ENCODE results near the gene EXOSC2. TPM values are rescaled to one million over a fixed set of nuclear protein-coding genes. Genes with fewer than 3 reads are reported as not detected.

The EXOSC2 gene
- total RNA-seq, 4 donors from 2014 or later = 11.8 to 32.8 (median 28.2) TPM

DNA sequence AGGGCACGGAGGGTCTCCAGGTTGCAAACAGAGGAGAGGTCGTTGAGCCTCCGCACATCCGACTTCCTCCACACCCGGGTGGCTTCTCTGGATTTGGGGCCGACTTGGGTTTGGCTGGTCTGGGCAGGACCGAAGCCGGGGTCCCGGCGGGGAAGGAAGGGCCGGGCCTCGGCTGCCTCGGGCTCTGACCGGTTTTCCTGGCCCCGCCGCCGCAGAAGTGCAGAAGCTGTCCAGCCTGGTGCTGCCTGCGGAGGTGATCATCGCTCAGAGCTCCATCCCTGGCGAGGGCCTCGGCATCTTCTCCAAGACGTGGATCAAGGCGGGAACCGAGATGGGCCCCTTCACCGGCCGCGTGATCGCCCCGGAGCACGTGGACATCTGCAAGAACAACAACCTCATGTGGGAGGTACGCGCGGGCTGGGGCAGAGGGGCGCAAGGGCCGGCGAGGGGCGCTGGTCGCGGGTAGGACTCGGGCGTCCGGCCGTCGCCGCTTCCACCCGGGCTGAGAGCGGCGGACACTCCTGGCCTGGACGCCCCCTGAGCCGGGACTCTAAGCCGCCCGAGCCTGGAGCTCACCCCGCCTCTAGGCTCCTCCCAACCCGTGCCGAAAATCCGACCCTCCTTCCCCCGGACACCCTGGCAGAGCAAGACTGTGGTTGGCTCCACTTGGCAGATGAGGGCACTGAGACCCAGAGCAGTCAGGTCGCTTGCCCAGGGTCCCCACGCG, 27.0 kb upstream of the EXOSC2 start:
- intact Hi-C loops (cut with DNase I) = no loop called here
- Histone ChIP-seq H3K4me3 (no peak overlapping the region), H3K4me1 (peaks cover 43 to 54% (median 50%) of the 10 kb centered on the region in 3 donors), H3K9me3 (no peaks in the 10 kb centered on the region), H3K36me3 (no peaks in the 10 kb centered on the region), H3K27me3 (peaks cover 46 to 81% (median 58%) of the 10 kb centered on the region in 4 donors), H3K27ac (no peak overlapping the region)
- 13 to 15% methylated on average over 14 to 24 of the region's 60 CpGs for WGBS, 2 donors
- no peak for DNase-seq
- TF ChIP-seq, protein P1, sequence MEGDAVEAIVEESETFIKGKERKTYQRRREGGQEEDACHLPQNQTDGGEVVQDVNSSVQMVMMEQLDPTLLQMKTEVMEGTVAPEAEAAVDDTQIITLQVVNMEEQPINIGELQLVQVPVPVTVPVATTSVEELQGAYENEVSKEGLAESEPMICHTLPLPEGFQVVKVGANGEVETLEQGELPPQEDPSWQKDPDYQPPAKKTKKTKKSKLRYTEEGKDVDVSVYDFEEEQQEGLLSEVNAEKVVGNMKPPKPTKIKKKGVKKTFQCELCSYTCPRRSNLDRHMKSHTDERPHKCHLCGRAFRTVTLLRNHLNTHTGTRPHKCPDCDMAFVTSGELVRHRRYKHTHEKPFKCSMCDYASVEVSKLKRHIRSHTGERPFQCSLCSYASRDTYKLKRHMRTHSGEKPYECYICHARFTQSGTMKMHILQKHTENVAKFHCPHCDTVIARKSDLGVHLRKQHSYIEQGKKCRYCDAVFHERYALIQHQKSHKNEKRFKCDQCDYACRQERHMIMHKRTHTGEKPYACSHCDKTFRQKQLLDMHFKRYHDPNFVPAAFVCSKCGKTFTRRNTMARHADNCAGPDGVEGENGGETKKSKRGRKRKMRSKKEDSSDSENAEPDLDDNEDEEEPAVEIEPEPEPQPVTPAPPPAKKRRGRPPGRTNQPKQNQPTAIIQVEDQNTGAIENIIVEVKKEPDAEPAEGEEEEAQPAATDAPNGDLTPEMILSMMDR (IDR thresholded peaks at IDR 0.05) = no peak
- no peak for TF ChIP-seq POLR2A (IDR thresholded peaks at IDR 0.05)

- Histone ChIP-seq H3K36me3 (no peaks in the 10 kb centered on the region), H3K27me3 (peaks cover 40 to 75% (median 53%) of the 10 kb centered on the region in 4 donors), H3K4me3 (no peak overlapping the region), H3K27ac (no peak overlapping the region), H3K4me1 (peaks cover 38 to 48% (median 45%) of the 10 kb centered on the region in 3 donors), H3K9me3 (no peaks in the 10 kb centered on the region)
- TF ChIP-seq POLR2A (IDR thresholded peaks at IDR 0.05) = no peak
- TF ChIP-seq, protein P1 (IDR thresholded peaks at IDR 0.05) = no peak
- intact Hi-C loops (cut with DNase I) = no loop called here
- 62 to 74% methylated on average over 3 of the region's 4 CpGs for WGBS, 2 donors
- DNase-seq = no peak
Observed at GRCh38 chr9:130667120-130667435, 26.5 kb upstream of the EXOSC2 start.

- TF ChIP-seq, protein P1 (IDR thresholded peaks at IDR 0.05) = no peak
- TF ChIP-seq POLR2A (IDR thresholded peaks at IDR 0.05) = no peak
- H3K27ac ChIP-seq = no peak overlapping the region
- H3K36me3 ChIP-seq = no peaks in the 10 kb centered on the region
- peaks cover 29 to 37% (median 34%) of the 10 kb centered on the region in 3 donors for H3K4me1 ChIP-seq
- no peak for DNase-seq
- H3K9me3 ChIP-seq = no peaks in the 10 kb centered on the region
- WGBS, 2 donors = 92% methylated on average over 5 to 6 of the region's 13 CpGs
- H3K4me3 ChIP-seq = no peak overlapping the region
- intact Hi-C loops (cut with DNase I) = no loop called here
- H3K27me3 ChIP-seq = peaks cover 29 to 64% (median 41%) of the 10 kb centered on the region in 4 donors
Observed at GRCh38 chr9:130668196-130668595, 25.4 kb upstream of the EXOSC2 start.

- peaks cover 25 to 33% (median 29%) of the 10 kb centered on the region in 3 donors for H3K4me1 ChIP-seq
- intact Hi-C loops (cut with DNase I) = no loop called here
- DNase-seq = no peak
- no peaks in the 10 kb centered on the region for H3K9me3 ChIP-seq
- H3K27me3 ChIP-seq = peaks cover 25 to 60% (median 37%) of the 10 kb centered on the region in 4 donors
- WGBS, 2 donors = 78 to 82% methylated on average over 7 to 9 of the region's 12 CpGs
- no peaks in the 10 kb centered on the region for H3K36me3 ChIP-seq
- TF ChIP-seq, protein P1 (IDR thresholded peaks at IDR 0.05) = no peak
- TF ChIP-seq POLR2A (IDR thresholded peaks at IDR 0.05) = no peak
- no peak overlapping the region for H3K27ac ChIP-seq
- no peak overlapping the region for H3K4me3 ChIP-seq
Observed at GRCh38 chr9:130668659-130669058, 24.9 kb upstream of the EXOSC2 start.

DNA sequence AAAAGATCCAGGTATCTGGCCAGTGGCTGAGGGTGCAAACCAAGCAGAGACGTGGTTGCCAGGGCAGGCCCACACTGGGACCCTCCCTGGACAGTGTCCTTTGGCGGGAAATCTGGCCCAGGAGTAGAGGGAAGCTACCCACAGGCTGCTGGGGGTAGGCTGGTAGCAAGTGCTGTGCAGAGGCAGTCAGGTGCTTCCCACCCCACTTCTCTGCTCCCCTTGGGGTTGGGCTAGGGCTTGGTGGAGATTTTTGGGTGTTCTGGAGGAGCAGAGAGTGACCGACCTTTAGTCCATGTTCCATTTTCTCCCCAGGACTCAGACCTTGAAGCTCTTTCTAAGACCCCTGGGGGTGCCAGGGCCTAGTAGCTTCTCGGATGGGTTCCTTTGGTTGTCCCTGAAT, 23.6 kb upstream of the EXOSC2 start:
- intact Hi-C loops (cut with DNase I) = no loop called here
- no peaks in the 10 kb centered on the region for H3K9me3 ChIP-seq
- no peaks in the 10 kb centered on the region for H3K36me3 ChIP-seq
- DNase-seq = no peak
- 81 to 89% methylated on average over 2 of the region's 4 CpGs for WGBS, 2 donors
- H3K27ac ChIP-seq = no peak overlapping the region
- no peak overlapping the region for H3K4me3 ChIP-seq
- peaks cover 12 to 20% (median 16%) of the 10 kb centered on the region in 3 donors for H3K4me1 ChIP-seq
- peaks cover 16 to 46% (median 24%) of the 10 kb centered on the region in 4 donors for H3K27me3 ChIP-seq
- TF ChIP-seq, protein P1 (IDR thresholded peaks at IDR 0.05) = no peak
- TF ChIP-seq POLR2A (IDR thresholded peaks at IDR 0.05) = no peak
